Keratinocyte (primary cell): Measurements from ENCODE around the gene IGF1R. TPM values are rescaled to one million over a fixed set of nuclear protein-coding genes. Genes with fewer than 3 reads are reported as not detected.

ENCODE experiments used
- DNase-seq: peaks from one replicate; pipeline ENCODE4 v3.0.0-alpha.2; 2011; ENCODE audit warnings: low read depth, missing footprints, low spot score
- FAIRE-seq: peaks from 2 replicates; lab custom pipeline; 2011; peaks lifted over from hg19 to GRCh38; lab: Jason Lieb, UNC
- H2AFZ ChIP-seq: 2 replicates; pipeline ENCODE4 v1.6.0; 2012; ENCODE audit warnings: low read length, control low read depth, inconsistent platforms; ENCODE audit not compliant: control insufficient read depth
- H3K27ac ChIP-seq: 2 replicates; pipeline ENCODE4 v1.5.1; 2011; ENCODE audit warnings: low read length; ENCODE audit not compliant: control insufficient read depth, insufficient read depth
- H3K27me3 ChIP-seq: 3 replicates; pipeline ENCODE4 v1.6.0; 2011; ENCODE audit warnings: low read length; ENCODE audit not compliant: control insufficient read depth, insufficient read depth; ENCODE audit errors: extremely low read depth
- H3K36me3 ChIP-seq, 2 experiments: 2 replicates in 1 of 2; 3 replicates in 1 of 2; pipeline ENCODE4 v1.5.1; 2011; ENCODE audit warnings: low read length in 2 of 2, mild to moderate bottlenecking in 1 of 2; ENCODE audit not compliant: control insufficient read depth in 2 of 2, insufficient read depth in 2 of 2; ENCODE audit errors: extremely low read depth in 1 of 2
- H3K4me1 ChIP-seq: 3 replicates; pipeline ENCODE4 v1.5.1; 2011; ENCODE audit warnings: low read length; ENCODE audit not compliant: control insufficient read depth, insufficient read depth; ENCODE audit errors: extremely low read depth
- H3K4me2 ChIP-seq: 3 replicates; pipeline ENCODE4 v1.6.0; 2011; ENCODE audit warnings: low read depth, low read length; ENCODE audit not compliant: control insufficient read depth, insufficient read depth; ENCODE audit errors: extremely low read depth
- H3K4me3 ChIP-seq, 3 experiments: fragments of 200-600 bp in 1 of 3; sonication (generic) in 1 of 3; 2 replicates in 2 of 3; 3 replicates in 1 of 3; pipeline ENCODE4 v1.5.1; 2011 to 2016; ENCODE audit warnings: low read length in 3 of 3, mild to moderate bottlenecking in 3 of 3, control low read depth in 2 of 3, inconsistent platforms in 1 of 3, low read depth in 1 of 3, mixed read lengths in 1 of 3, mixed run types in 1 of 3, moderate library complexity in 1 of 3; ENCODE audit not compliant: control insufficient read depth in 2 of 3, insufficient read depth in 2 of 3; ENCODE audit errors: extremely low read depth in 1 of 3
- H3K79me2 ChIP-seq: 2 replicates; pipeline ENCODE4 v1.6.0; 2012; ENCODE audit warnings: low read length; ENCODE audit not compliant: control insufficient read depth, insufficient read depth
- H3K9ac ChIP-seq: 3 replicates; pipeline ENCODE4 v1.6.0; 2011; ENCODE audit warnings: low read length; ENCODE audit not compliant: control insufficient read depth, insufficient read depth; ENCODE audit errors: extremely low read depth
- H3K9me1 ChIP-seq: 3 replicates; pipeline ENCODE4 v1.6.0; 2011; ENCODE audit warnings: low read length; ENCODE audit not compliant: control insufficient read depth, insufficient read depth; ENCODE audit errors: extremely low read depth
- H3K9me3 ChIP-seq: 2 replicates; pipeline ENCODE4 v1.5.1; 2012; ENCODE audit warnings: low read depth, low read length; ENCODE audit not compliant: control insufficient read depth
- H4K20me1 ChIP-seq: 3 replicates; pipeline ENCODE4 v1.6.0; 2011; ENCODE audit warnings: low read length; ENCODE audit not compliant: control insufficient read depth, insufficient read depth; ENCODE audit errors: extremely low read depth
- CTCF ChIP-seq, 3 experiments: IDR thresholded peaks in 1 of 3; conservative IDR thresholded peaks in 1 of 3; optimal IDR thresholded peaks in 1 of 3; 2 replicates in 2 of 3; 3 replicates in 1 of 3; pipeline versions ENCODE3 to v1.5.1; 2011; ENCODE audit warnings: low read length in 3 of 3, mild to moderate bottlenecking in 3 of 3, moderate library complexity in 2 of 3, control low read depth in 1 of 3, inconsistent platforms in 1 of 3; ENCODE audit not compliant: insufficient read depth in 2 of 3; ENCODE audit errors: extremely low read depth in 1 of 3
- EZH2 ChIP-seq: IDR thresholded peaks from one replicate; pipeline ENCODE4 v1.6.1; 2012; ENCODE audit warnings: inconsistent platforms, mild to moderate bottlenecking, low read length, moderate library complexity
- dilution Hi-C: fragments of 300-500 bp; cut with MboI; formaldehyde crosslinking; loops from one replicate; pipeline ENCODE4 v1.7.0; 2020; ENCODE audit warnings: low sequenced_read_pairs; ENCODE audit not compliant: extremely low pct_ligation_motif_present
- polyA plus RNA-seq, 5 experiments: library from polyadenylated mRNA; depleted of rRNA in 3 of 5; stranded (reverse) in 3 of 5; stranded (forward) in 1 of 5; unstranded in 1 of 5; fragments of >200 nt; gene quantifications; 1 replicate in 1 of 5; 2 replicates in 3 of 5; 3 replicates in 1 of 5; pipeline versions ENCODE4 v1.2.1 to v1.2.3, GENCODE V29; 2011 to 2012; ENCODE audit warnings: missing spikeins in 2 of 5, low read depth in 1 of 5, low replicate concordance in 1 of 5

The IGF1R gene
- polyA plus RNA-seq, 1 donor (not counting 4 experiments of a cell fraction or from before 2014, with no cell fraction given), result 14.5 TPM

- Histone ChIP-seq H3K27me3 (no peaks in the 10 kb centered on the region), H3K36me3 (peaks cover 0 to 1% of the 10 kb centered on the region in 2 experiments), H3K9ac (no peak overlapping the region), H3K9me3 (no peaks in the 10 kb centered on the region), H3K4me2 (no peak overlapping the region), H3K27ac (no peak overlapping the region), H3K4me3 (no peak overlapping the region), H3K4me1 (peaks cover 13% of the 10 kb centered on the region), H4K20me1 (peaks cover 25% of the 10 kb centered on the region), H3K9me1 (peaks cover 10% of the 10 kb centered on the region), H3K79me2 (peaks cover 98% of the 10 kb centered on the region), H2AFZ (no peak overlapping the region)
- FAIRE-seq (no peak), DNase-seq (no peak)
- dilution Hi-C loops, result no loop called here
- TF ChIP-seq EZH2, result no peak
- TF ChIP-seq CTCF (optimal IDR thresholded peaks at IDR 0.05 in 1 of 3, IDR thresholded peaks at IDR 0.05 in 1 of 3, conservative IDR thresholded peaks at IDR 0.05 in 1 of 3; ENCODE audit: extremely low read depth in 1 of 3, insufficient read depth in 2 of 3, low read length in 3 of 3), result no peak
These were observed 67.6 kb downstream of the IGF1R start for GRCh38 chr15:98715890-98716443.

- peaks cover 10% of the 10 kb centered on the region for H3K9me1 ChIP-seq
- TF ChIP-seq EZH2, result no peak
- TF ChIP-seq CTCF (optimal IDR thresholded peaks at IDR 0.05 in 1 of 3, IDR thresholded peaks at IDR 0.05 in 1 of 3, conservative IDR thresholded peaks at IDR 0.05 in 1 of 3; ENCODE audit: extremely low read depth in 1 of 3, insufficient read depth in 2 of 3, low read length in 3 of 3), result no peak
- no peak overlapping the region for H3K4me2 ChIP-seq
- H3K4me1 ChIP-seq, result peaks cover 13% of the 10 kb centered on the region
- no peak overlapping the region for H2AFZ ChIP-seq
- FAIRE-seq, result no peak
- peaks cover 28% of the 10 kb centered on the region for H4K20me1 ChIP-seq
- no peaks in the 10 kb centered on the region for H3K9me3 ChIP-seq
- H3K36me3 ChIP-seq, result no peaks in the 10 kb centered on the region
- H3K27me3 ChIP-seq, result no peaks in the 10 kb centered on the region
- H3K79me2 ChIP-seq, result peaks cover 98% of the 10 kb centered on the region
- no peak overlapping the region for H3K27ac ChIP-seq
- no peak overlapping the region for H3K9ac ChIP-seq
- no peak for DNase-seq
- dilution Hi-C loops, result no loop called here
- H3K4me3 ChIP-seq, result no peak overlapping the region
These were observed 69.0 kb downstream of the IGF1R start for GRCh38 chr15:98717371-98717770.
